Loucy (cell line): ENCODE results near the gene MYOF.

Experiments used
- CTCF ChIP-seq: fragments of 200-600 bp; sonication (generic); conservative IDR thresholded peaks from 2 replicates; pipeline ENCODE4 v1.5.1; 2014; ENCODE audit warnings: mild to moderate bottlenecking, antibody characterized with exemption, low read length
- EZH2phosphoT487 ChIP-seq: fragments of 200-600 bp; IDR thresholded peaks from 2 replicates; pipeline ENCODE4 v1.6.1; 2018; ENCODE audit warnings: antibody characterized with exemption, mild to moderate bottlenecking, moderate library complexity, borderline replicate concordance

- TF ChIP-seq CTCF (no peak), EZH2phosphoT487 (no peak)
Measured at GRCh38 chr10:93378039-93378438, 104.1 kb downstream of the MYOF start.
